NT2/D1 (cell line): Measurements from ENCODE around the gene BBS9.

Experiments
- SUZ12 ChIP-seq: IDR thresholded peaks from 2 replicates; pipeline ENCODE4 v1.6.1; 2011; ENCODE audit not compliant: insufficient read length, insufficient read depth; ENCODE audit errors: extremely low read depth
- YY1 ChIP-seq: IDR thresholded peaks from 2 replicates; pipeline ENCODE4 v1.6.1; 2011; ENCODE audit not compliant: insufficient read length, insufficient read depth

DNA sequence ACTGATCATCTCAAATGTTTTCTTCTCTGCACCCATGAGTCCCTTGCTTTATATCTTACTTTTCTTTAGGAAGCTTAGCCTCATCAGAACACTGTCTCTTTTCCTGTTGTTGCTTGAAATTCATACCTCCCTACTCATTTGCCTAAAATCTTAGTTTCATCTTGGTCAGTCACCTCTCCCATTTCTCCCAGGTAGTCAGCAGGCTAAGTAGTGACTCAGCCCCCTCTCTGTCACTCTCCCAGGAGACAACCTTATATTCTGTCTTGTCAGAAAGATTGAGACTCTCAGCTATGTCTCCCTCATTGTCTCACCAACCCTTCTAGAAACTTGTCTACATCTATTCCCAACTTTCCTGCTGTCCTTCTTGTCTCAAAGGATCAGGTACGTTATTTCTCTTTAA, 280.9 kb downstream of the BBS9 start:
- TF ChIP-seq YY1: no peak
- TF ChIP-seq SUZ12: no peak
